DOHH2 (cell line): Measurements from ENCODE around the gene ACCSL.

ENCODE experiments used
- H3F3A ChIP-seq: fragments of 200-600 bp; sonication (generic), shearing (Covaris generic); 2 replicates; pipeline ENCODE4 v1.6.0; 2016; ENCODE audit warnings: antibody characterized with exemption, mild to moderate bottlenecking; ENCODE audit not compliant: control insufficient read depth, insufficient read depth
- H3K27ac ChIP-seq: fragments of 200-600 bp; sonication (generic); 2 replicates; pipeline ENCODE4 v1.5.1; 2014; ENCODE audit warnings: low read depth, mild to moderate bottlenecking, low read length, moderate library complexity
- H3K27me3 ChIP-seq: fragments of 200-600 bp; sonication (generic); 2 replicates; pipeline ENCODE4 v1.6.1; 2014; ENCODE audit warnings: mild to moderate bottlenecking, low read length, mixed read lengths; ENCODE audit not compliant: control insufficient read depth
- H3K36me3 ChIP-seq: fragments of 200-600 bp; sonication (generic); 2 replicates; pipeline ENCODE4 v1.6.1; 2014; ENCODE audit warnings: mild to moderate bottlenecking, low read length, moderate library complexity, mixed read lengths; ENCODE audit not compliant: control insufficient read depth
- H3K4me1 ChIP-seq: fragments of 200-600 bp; sonication (generic); 2 replicates; pipeline ENCODE4 v1.6.1; 2014; ENCODE audit warnings: mild to moderate bottlenecking, low read length, mixed read lengths; ENCODE audit not compliant: control insufficient read depth
- H3K4me2 ChIP-seq: fragments of 200-600 bp; sonication (generic); 2 replicates; pipeline ENCODE4 v1.6.0; 2014; ENCODE audit warnings: mild to moderate bottlenecking, low read length, moderate library complexity
- H3K4me3 ChIP-seq: fragments of 200-600 bp; sonication (generic); 2 replicates; pipeline ENCODE4 v1.5.1; 2014; ENCODE audit warnings: mild to moderate bottlenecking, low read length, mixed read lengths
- H3K79me2 ChIP-seq: fragments of 200-600 bp; sonication (generic); 2 replicates; pipeline ENCODE4 v1.6.1; 2014; ENCODE audit warnings: mild to moderate bottlenecking, low read length, mixed read lengths; ENCODE audit not compliant: control insufficient read depth
- H3K9me2 ChIP-seq: fragments of 200-600 bp; sonication (generic); replicated peaks from 2 replicates; pipeline ENCODE4 v1.6.1; 2014; ENCODE audit warnings: mild to moderate bottlenecking, low read length, mixed read lengths; ENCODE audit not compliant: control insufficient read depth
- H3K9me3 ChIP-seq: fragments of 200-600 bp; sonication (generic); 2 replicates; pipeline ENCODE4 v1.6.1; 2014; ENCODE audit warnings: antibody characterized with exemption, low read length, mixed read lengths; ENCODE audit not compliant: control insufficient read depth, insufficient read depth
- H4K20me1 ChIP-seq: fragments of 200-600 bp; sonication (generic); 2 replicates; pipeline ENCODE4 v1.6.0; 2014; ENCODE audit warnings: low read depth, mild to moderate bottlenecking, antibody characterized with exemption, low read length, moderate library complexity; ENCODE audit not compliant: control insufficient read depth, insufficient read depth
- CTCF ChIP-seq: fragments of 200-600 bp; sonication (generic); IDR thresholded peaks from one replicate; pipeline ENCODE4 v1.5.1; 2014; ENCODE audit warnings: antibody characterized with exemption, mild to moderate bottlenecking, low read depth, low read length; ENCODE audit not compliant: poor library complexity, severe bottlenecking
- EZH2phosphoT487 ChIP-seq: fragments of 200-600 bp; sonication (generic); IDR thresholded peaks from 2 replicates; pipeline ENCODE4 v1.6.1; 2017; ENCODE audit warnings: borderline replicate concordance, mild to moderate bottlenecking, antibody characterized with exemption, low read length, moderate library complexity, mixed read lengths

Gene ACCSL

GRCh38 chr11:44047931-44048431, at the start of gene ACCSL:
ACCSL (plus strand) TSS chr11:44047981; CDS start chr11:44048037, 56 bp downstream.
- TF ChIP-seq CTCF (no peak), EZH2phosphoT487 (no peak)
- no peaks in the 10 kb centered on the region for H3F3A ChIP-seq
- H3K9me3 ChIP-seq = no peaks in the 10 kb centered on the region
- H4K20me1 ChIP-seq = no peaks in the 10 kb centered on the region
- H3K4me1 ChIP-seq = no peaks in the 10 kb centered on the region
- no peak within 1 kb of the TSS for H3K27ac ChIP-seq
- H3K9me2 ChIP-seq = no peaks in the 10 kb centered on the region
- H3K36me3 ChIP-seq = no peaks in the 10 kb centered on the region
- H3K79me2 ChIP-seq = no peaks in the 10 kb centered on the region
- H3K4me3 ChIP-seq = no peak within 1 kb of the TSS
- no peak within 1 kb of the TSS for H3K4me2 ChIP-seq
- no peaks in the 10 kb centered on the region for H3K27me3 ChIP-seq

- H3K4me1 ChIP-seq = no peaks in the 10 kb centered on the region
- H4K20me1 ChIP-seq = no peaks in the 10 kb centered on the region
- H3K27me3 ChIP-seq = peaks cover 4% of the 10 kb centered on the region; the same call in 1 of the 2 replicates
- no peak overlapping the region for H3K27ac ChIP-seq
- TF ChIP-seq EZH2phosphoT487 (no peak), CTCF (no peak)
- no peaks in the 10 kb centered on the region for H3F3A ChIP-seq
- no peaks in the 10 kb centered on the region for H3K9me3 ChIP-seq
- no peak overlapping the region for H3K4me2 ChIP-seq
- no peak overlapping the region for H3K4me3 ChIP-seq
- no peaks in the 10 kb centered on the region for H3K36me3 ChIP-seq
- no peaks in the 10 kb centered on the region for H3K79me2 ChIP-seq
- H3K9me2 ChIP-seq = no peaks in the 10 kb centered on the region
These were observed 49.5 kb upstream of the ACCSL start for GRCh38 chr11:43998308-43998707.

DNA sequence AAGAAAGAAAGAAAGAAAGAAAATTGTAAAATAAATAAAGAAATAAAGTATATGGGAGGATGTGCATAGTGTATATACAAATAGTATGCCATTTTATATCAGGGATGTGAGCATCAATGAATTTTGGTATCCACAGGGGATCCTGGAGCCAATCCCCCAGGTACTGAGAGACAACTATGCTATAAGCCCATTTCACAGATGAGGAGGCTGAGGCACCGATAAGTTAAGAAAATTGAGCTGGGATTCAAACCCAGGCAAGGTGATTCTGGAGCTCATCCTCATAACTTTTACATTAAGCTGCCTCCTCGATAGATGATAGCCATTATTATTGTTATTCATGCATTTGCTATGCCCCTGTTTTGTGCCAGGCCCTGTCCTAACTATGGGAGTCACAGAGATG, 47.0 kb upstream of the ACCSL start:
- H4K20me1 ChIP-seq = no peaks in the 10 kb centered on the region
- H3K36me3 ChIP-seq = no peaks in the 10 kb centered on the region
- H3K27me3 ChIP-seq = no peaks in the 10 kb centered on the region
- no peak for TF ChIP-seq EZH2phosphoT487
- TF ChIP-seq CTCF = no peak
- no peaks in the 10 kb centered on the region for H3K9me3 ChIP-seq
- H3K4me2 ChIP-seq = no peak overlapping the region
- H3K4me3 ChIP-seq = no peak overlapping the region
- no peaks in the 10 kb centered on the region for H3K4me1 ChIP-seq
- H3F3A ChIP-seq = no peaks in the 10 kb centered on the region
- H3K27ac ChIP-seq = no peak overlapping the region
- no peaks in the 10 kb centered on the region for H3K79me2 ChIP-seq
- H3K9me2 ChIP-seq = no peaks in the 10 kb centered on the region
